GM18870 (cell line): ENCODE data around the gene CFAP45.

ENCODE experiments used
- ATAC-seq: cut with Tn5 transposase; IDR thresholded peaks from one replicate; pipeline ENCODE4 v1.9.1; 2021; ENCODE audit warnings: moderate library complexity; ENCODE audit not compliant: unreplicated experiment

CFAP45 gene

DNA sequence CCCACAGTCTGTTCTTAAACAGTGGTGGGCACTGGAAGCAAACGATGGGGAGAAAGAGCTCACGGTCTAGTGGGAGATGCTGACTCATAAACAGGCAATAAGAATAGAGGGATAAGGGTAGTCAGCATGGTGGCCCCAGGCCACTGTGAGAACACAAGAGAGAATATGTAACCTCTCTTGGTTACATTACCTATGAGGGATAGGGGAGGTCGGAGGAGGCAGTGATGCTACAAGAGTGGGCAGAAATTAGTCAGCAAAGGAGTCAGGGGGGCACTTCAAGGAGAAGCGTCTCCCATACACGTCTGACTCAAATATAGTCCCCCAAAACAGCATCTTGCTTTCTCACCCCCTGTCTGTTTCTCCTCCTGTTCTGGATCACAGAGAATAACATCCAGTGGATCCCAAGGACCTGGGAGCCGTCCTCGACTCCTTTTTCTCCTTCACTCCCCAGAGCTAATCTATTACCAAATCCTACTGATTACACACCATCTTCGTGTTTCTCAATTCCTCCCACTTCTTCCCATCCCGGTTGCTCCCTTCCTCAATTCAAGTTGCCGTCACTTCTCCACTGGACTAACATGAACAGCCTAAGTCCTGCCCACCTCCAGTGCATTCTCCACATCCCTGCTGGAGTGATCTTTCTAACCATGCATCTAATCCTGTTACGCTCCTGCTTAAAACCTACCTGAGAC, 71.2 kb downstream of the CFAP45 start:
- no peak for ATAC-seq

DNA sequence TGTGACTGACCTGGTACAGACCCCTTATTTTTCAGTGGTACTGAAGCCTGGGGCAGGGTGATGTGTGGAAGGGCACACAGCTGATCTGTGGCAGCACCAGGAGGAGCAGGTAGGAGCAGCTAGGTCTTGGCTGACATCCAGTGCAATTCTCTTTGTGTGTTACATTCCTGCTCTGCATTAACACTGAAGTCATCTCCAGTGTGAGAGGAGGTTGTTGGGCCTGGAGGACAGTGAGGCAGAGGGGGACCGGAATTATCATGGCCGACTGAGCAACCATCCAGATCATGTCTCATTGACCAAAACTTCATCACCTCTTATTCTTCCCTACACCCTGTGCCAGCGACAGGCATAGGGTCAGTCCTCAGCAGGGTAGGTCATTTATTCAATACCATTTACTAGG, 71.8 kb downstream of the CFAP45 start:
- no peak for ATAC-seq

DNA sequence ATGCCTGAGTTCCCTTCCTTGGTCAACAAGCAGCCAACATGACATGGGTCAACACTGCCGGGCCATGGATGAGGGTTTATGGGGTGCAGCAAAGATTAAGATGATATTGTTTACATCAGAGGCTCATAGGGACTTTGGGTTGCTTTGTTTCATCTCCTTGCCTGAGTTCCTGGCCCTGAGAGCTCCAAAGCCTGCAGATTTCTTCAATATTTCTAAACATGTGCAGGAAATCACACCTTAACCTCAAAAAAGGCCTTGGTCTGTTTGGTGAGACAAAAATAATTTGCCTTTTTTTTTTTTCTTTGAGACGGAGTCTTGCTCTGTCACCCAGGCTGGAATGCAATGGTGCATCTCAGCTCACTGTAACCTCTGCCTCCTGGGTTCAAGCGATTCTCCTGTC, 72.4 kb downstream of the CFAP45 start:
- ATAC-seq: no peak

DNA sequence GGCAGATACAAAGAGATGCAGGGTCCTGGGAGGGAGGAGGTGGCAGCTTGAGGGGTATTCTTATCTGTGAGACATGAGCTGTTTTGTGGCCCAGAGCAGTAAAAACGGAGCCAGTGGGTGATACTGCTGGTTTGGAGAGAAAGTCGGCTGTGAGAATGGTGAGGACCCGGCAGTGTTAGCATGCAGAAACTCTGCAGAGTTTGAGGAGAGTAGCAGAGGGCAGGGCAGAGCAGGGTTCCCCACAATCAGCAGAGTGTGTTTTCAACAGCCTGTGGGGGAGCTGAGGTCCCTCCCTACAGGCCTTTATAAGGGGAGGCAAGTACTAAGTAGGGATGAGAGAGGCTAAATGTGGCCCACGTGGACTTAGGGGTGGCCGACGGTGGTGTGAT, 72.9 kb downstream of the CFAP45 start:
- no peak for ATAC-seq

DNA sequence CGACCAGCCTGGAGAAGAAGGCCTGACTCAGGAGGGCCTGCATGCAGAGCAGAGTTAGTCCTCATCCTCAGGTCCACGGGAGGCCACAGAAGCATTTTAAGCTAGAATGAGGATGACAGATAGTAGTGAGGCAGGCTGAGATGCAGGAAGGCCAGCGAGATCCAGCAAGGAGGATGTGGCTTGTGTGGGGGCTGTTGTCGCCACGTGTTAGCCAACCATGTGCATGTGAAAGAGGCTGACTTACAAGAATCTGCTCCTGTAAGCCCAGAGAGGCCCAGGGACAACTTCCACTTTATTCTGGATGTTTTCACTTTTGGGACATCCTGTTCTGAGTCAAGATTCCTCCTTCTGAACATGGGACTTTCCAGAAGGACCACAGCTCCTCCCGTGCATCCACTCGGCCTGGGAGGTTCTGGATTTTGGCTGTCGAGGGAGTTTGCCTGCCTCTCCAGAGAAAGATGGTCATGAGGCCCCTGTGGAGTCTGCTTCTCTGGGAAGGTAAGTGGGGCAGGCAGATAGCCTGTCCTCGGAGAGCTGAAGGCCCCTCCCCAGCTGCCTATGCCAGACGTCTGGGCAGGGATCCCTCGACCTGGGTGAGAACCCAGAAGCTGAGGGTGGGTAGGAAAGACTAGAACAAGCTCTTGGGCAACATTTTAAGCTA, 73.4 kb downstream of the CFAP45 start, which contains the start of gene SLAMF8:
Gene SLAMF8 (plus strand): TSS at position 433 of the 661 bp plus-strand sequence. CDS start 26 bp downstream, at position 459.
- ATAC-seq: no peak

DNA sequence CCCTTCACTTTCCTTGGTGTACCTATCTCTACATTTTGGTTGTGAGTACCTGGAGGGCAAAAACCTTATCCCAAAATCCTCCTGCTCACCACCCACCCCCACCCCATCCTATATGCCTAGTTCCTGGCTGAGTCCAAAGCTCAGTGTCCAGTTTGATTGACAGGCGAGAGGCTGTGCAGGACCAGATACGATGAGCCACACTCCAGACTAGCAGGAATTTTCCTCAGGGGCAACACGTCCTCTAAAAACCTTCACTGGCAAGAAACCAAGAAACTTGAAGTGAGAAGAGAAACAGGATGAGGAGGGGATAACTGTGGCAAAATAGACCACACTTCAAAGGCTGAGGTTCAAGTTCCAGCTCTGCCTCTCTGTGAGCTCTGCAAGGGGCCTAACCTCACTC, 74.4 kb downstream of the CFAP45 start:
- ATAC-seq: no peak

DNA sequence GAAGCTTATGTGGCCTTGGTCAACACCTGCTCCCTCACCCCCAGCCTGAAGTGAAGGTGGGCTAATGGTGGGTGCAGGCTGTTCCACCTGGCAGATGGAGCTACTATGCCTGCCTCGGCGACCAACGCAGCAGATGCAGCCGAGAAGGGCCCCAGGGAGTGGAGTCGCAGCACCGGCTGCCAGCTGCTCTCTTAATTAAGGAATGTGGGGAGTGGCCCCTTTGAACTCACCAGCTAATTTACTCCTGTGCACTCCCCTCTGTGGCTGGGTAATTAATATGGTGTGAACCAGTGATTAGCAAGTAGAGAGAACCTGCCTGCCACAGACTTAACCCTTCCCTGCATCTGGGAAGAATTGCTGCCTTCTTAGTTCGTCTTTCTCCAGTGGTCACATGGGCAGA, 76.6 kb downstream of the CFAP45 start:
- ATAC-seq: no peak
